Measurements from ENCODE around the gene FCF1.
"Not testable (repeated sequence)": the region's sequence is repeated elsewhere in the genome, so short reads cannot be mapped to it uniquely, and the experiment has no call there.

The FCF1 gene

DNA sequence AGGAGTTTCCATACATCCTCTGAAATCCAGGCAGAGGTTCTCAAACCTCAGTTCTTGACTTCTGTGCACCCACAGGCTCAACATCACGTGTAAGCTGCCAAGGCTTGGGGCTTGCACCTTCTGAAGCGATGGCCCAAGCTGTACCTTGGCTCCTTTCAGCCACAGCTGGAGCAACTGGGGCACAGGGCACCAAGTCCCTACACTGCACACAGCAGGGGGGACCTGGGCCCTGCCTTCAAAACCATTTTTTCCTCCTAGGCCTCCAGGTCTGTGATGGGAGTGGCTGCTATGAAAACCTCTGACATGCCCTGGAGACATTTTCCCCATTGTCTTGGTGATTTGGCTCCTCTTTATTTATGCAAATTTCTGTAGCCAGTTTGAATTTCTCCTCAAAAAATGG, 10.7 kb upstream of the FCF1 start:
- no peak for DNase-seq

DNA sequence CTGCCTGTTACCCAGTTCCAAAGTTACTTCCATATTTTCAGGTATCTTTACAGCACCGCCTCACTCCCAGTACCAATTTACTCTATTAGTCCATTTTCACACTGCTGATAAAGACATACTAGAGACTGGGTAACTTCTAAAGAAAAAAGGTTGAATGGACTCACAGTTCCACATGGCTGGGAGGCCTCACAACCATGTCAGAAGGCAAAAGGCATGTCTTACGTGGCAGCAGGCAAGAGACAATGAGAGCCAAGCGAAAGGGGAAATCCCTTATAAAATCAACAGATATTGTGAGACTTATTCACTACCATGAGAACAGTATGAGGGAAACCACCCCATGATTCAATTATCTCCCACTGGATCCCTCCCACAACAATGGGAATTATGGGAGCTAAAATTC, 9.9 kb upstream of the FCF1 start:
- no peak for DNase-seq

DNA sequence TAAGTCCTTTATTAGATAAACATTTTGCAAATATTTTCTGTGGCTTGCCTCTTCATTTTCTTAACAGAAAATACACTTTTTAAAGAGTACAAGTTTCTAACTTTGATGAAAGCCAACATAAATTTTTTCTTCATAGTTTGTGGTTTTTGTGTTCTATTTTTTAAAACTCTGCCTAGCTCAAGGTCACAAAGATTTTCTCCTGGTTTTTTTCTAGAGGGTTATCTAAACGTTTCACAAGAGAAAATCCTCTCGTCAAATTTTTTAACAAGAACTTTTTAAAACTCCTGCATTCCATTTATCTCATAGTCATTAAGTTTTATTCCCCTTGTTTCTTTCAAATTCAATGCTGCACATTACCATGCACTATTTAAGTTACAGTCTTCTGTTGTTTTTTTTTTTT, 8.3 kb upstream of the FCF1 start:
- DNase-seq = no peak

DNA sequence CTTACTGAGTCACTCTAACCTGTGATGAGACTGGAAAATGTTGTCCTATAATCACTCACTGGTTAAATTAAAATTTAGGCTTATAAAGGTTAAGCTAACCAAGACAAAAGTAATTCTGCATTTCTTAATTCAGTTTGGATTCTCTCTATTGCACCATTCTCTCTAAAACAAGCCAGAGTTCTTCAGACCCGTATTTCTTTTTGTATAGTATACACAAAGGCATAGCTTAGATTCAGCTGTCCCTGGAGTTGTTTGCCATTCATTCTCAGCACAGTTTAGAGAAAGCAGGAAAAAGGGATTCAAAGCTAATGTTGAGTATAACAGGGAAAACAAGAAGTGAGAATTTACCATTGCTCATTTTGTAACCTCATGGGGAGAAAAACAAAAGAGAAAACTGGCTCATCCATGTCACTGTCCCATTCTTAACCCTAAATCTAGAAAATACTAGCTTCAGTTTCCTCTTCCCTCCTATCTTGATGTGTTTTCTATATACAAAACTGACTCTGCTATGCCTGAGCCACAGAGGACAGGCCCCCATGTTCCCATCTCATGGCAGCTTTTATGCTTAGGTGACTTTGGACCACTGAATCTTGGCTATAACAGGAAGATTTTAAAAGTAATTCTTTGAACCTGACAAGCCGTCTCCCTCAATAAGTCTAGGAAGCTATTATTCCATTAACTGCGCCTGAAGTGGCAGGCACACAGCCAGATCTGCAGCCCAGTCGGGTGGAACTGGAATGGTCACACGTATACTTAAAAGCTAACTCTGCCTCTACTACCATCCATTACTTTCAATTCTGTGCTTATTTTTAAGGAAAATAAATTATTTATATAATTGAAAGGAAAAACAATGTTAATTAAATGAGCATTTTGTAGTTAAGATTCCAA, 7.1 kb upstream of the FCF1 start:
- DNase-seq = no peak

DNA sequence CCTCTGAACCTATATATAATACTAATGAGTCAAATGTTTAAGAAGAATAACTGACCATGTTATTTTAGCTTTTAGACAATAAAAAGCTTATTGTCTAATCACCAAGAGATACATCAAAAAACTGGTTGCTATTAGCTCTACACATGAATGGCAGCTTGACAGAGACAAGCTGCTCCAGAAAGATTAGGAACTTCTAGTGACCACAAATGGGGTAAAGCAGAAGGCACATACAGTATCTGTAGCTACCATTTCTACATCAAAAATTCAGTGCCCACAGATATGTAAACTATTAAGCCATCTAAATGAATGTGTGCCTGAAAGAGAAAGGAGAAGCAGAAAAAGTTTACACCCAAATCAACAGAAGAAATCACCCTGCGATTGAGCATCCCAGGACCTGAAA, 2.5 kb upstream of the FCF1 start:
- DNase-seq = no peak

DNA sequence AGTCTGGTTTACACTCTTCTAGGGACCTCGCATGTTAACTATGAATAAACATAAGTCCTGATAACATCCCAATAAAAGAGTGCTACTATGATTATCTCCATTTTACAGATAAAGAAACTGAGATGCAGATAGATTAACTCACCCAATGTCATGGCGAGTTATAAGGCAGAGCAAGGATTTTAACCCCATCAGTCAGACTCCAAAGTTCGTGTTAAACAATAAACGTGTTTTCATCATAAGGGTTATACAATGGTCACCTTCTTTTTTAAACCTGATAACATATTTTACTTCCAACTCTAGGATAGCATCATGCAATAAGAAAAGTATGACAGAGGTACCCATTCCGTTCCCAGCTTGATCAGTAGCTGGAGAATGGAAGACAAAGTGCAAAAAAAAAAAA, 1.3 kb upstream of the FCF1 start:
- no peak for DNase-seq

DNA sequence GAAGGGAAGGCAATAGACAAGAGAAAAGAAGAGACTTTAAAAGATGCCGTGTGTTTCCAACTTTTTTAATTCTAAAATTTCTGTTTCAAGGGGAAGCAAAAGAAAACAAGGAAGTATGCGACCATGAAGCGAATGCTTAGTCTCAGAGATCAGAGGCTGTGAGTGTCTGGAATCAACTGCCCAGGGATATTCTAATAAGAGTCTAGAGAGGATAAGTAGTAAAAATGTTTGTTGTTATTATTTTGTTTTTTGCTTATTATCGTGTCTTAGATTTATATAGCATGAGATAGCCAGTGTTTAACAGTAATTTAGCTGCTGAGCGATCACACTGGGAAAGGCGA, 421 bp downstream of the FCF1 start:
- DNase-seq = no peak

DNA sequence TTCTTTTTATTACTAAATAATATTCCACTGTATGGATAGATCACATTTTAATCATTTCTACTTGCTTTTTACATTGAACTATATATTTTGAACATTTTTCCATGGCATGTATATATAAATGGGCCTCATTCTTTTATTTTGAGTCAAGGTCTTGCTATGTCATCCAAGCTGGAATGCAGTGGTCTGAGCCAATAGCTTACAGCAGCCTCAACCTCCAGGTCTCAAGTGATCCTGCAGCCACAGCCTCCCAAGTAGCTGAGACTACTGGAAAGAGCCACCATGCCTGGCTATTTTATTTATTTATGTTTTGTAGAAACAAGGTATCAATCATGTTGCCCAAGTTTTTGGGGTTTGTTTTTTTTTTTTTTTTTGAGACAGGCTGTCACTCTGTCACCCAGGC, 7.6 kb downstream of the FCF1 start:
- DNase-seq = no peak

DNA sequence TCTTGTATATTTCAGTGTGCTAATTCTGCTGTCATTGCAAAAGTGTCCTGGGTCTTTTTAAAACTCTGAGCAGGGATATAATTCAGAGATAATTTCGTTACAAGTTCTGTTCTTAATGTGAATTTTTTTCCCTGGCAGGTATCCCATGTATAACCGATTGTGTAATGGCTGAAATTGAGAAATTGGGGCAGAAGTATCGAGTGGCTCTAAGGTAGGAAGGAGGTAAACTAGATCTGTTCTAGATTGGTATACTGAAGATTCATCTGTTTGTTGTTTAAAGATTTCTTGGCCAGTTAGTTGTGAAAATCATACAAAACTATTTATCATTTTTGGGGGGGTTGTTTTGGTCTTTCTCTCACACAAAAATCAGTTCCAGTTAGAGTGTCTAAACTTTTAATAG, 10.2 kb downstream of the FCF1 start:
- DNase-seq = no peak

DNA sequence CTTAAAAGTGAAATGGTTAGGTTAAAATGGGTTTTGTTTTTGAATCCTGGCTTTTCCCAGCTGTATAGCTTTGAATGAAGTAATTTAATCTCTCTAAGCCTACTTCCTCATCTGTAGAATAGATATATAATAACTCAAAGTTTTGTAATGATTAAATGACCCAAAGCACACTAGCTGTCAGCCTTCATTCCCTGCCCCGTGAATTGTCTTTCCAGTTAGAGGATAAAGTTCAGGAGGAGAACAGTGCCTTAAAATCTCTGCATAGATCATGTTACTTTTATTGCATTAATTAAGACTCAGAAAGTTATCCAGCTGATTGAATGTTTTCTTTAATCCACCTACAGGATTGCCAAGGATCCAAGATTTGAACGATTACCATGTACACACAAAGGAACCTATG, 19.4 kb downstream of the FCF1 start:
- peak in 1 of 2 experiments; percentile 56 for DNase-seq

DNA sequence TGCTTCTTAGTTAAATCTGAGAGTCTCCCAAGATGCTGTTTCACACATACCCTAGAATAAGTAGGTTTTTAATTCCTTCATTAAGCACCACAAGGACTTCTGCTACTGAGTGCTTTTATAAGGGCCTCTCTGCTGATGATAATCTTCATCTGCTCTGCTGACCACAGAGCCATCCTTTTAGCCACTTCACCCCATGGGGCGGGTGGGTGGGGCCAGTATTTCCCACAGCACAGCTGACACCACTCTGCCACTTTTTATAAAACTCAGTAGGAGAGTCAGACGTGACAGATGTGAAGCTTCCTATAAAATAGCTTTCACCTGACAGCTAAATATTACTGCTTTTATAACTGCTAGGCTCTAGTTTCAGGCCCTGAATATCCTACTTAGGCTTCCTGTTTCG, 20.3 kb downstream of the FCF1 start:
- peak; percentile 94 to 99 for DNase-seq

DNA sequence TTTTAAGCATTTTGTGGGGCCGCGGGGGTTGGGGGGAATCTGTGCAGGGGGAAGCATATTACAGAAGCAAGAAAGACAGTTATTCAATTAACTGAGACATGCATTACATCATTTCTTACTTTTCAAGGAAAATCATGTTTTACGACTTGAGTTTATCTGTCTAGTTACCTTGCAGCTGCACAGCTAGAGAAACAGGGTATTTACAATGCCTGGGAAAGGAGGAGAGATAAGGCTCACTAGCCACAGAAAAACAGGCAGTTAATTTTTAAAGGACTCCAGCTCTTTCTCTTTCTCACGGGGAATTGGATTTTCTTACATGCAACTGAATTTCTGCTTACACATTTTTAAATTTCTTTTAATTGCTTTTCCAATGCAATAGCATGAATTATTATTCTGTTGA, 22.2 kb downstream of the FCF1 start:
- no peak for DNase-seq

DNA sequence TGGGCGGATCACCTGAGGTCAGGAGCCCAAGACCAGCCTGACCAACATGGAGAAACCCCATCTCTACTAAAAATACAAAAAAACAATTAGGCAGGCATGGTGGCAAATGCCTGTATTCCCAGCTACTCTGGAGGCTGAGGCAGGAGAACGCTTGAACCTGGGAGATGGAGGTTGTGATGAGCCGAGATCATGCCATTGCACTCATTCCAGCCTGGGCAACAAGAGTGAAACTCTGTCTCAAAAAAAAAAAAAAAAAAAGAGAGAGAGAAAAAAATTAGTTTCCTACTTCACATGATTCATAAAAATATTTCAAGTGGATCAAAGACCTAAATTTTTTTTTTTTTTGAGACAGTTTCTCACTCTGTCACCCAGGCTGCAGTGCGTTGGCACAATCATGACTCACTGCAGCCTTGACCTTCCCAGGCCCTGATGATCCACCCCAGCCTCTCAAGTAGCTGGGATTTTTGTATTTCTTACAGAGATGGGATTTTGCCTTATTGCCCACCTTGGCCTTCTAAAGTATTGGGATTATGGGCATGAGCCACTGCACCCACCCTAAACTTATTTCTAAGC, 24.9 kb downstream of the FCF1 start:
- no peak for DNase-seq

DNA sequence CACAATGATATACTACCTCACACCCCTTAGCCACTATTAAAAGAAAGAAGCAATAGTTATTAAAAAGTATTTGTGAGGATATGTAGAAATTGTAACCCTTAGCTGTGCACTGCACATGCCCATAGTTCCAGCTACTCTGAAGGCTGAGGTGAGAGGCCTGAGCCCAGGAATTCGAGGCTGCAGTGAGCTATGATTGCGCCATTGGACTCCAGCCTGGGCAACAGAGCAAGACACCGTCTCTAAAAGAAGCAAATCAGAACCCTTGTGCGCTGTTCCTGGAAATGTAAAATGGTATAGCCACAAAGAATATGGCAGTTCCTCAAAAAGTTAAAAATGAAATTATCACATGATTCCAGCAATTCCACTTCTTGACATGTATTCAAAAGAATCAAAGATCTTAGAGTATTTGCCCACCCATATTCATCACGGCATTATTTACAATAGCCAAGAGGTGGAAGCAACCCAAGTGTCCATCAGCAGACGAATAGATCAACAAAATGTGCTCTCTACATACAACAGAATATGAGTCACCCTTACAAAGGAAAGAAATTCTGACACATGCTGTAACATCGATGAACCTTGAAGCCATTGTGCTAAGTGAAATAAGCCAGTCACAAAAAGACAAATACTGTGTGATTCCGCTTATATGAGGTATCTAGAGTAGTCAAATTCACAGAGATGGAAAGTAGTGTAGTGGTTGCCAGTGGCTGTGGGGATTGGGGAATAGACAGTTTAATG, 26.5 kb downstream of the FCF1 start:
- DNase-seq = no peak

DNA sequence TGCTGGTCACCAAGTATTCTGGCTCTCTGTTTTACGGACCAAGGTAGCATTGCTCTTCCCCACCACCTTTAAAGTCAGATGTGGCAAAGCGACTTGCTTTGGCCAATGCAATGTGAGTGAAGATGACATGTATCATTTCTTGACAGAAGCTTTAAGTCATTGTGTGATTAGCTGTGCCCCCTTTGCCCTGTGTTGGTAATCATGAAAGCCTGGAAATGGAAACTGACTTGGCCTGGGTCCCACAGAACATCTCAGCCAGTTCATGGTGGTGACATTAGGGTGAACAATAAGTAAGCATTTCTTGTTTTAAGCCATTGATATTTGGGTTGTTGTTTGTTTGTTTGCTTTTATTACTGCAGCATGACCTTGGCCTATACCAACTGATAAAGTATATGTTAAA, 34.3 kb downstream of the FCF1 start:
- DNase-seq = no peak

DNA sequence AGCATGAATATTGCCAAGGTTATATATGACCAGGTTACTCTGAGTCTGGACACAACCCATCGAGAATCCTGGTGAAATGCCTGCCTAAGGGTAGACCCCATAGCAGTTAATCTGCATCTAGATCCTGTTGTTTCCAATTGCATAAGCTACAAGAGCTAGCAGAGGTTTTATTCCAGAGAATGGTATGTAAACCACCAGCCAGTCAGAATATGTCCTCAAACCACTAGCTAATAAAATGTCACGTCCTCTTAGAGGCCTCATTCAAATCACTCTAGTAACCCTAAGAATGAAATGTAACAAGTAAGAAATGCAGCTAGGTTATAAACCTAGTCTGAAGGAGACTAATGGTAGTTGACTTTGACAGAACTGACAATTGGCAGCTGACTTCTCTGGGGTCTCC, 41.2 kb downstream of the FCF1 start:
- DNase-seq = no peak

DNA sequence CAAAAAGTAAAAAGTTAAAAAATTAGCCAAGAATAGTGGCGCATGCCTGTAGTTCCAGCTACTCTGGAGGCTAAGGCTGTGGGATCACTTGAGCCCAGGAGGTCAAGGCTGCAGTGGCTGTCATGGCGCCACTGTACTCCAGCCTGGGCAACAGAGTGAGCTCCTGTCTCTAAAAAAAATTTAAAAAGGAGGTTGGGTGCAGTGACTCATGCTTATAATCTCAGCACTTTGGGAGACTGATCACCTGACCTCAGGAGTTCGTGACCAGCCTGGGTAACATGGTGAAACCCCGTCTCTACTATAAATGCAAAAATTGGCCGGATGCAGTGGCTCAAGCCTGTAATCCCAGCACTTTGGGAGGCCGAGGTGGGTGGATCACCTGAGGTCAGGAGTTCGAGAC, 42.0 kb downstream of the FCF1 start:
- DNase-seq = no peak

DNA sequence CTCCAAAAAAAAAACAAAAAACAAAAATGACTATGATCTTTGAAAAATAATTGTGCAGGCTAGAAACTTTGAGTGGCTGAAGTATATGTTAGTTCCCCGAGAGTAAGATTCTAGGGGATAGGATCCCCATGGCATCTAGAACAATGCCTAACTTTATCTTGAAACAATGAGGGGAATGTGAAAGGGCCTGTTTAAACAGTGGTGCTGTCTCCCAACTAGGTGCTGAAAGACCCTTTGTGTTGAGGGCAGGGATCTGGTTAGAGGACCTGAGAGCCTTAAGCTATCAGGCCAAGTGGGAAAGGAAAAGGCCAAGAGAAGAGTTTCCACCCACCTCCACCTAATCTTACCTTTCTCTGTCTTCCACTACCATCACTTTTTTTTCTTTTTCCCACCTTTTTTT, 43.4 kb downstream of the FCF1 start:
- DNase-seq = no peak

DNA sequence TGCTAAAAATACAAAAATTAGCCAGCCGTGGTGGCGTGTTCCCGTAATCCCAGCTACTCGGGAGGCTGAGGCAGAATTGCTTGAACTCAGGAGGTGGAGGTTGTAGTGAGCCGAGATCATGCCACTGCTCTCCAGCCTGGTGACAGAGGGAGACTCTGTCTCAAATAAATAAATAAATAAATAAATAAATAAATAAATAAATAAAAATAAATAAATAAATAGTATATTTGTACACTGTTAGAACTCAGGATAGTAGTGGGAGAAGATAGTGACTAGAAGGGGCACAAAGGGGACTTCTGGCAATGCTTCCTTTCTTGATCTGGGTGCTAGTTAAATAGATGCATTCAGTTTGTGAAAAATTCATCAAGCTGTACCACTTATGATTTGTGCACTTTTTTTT, 45.6 kb downstream of the FCF1 start:
- not testable (repeated sequence) for DNase-seq

DNA sequence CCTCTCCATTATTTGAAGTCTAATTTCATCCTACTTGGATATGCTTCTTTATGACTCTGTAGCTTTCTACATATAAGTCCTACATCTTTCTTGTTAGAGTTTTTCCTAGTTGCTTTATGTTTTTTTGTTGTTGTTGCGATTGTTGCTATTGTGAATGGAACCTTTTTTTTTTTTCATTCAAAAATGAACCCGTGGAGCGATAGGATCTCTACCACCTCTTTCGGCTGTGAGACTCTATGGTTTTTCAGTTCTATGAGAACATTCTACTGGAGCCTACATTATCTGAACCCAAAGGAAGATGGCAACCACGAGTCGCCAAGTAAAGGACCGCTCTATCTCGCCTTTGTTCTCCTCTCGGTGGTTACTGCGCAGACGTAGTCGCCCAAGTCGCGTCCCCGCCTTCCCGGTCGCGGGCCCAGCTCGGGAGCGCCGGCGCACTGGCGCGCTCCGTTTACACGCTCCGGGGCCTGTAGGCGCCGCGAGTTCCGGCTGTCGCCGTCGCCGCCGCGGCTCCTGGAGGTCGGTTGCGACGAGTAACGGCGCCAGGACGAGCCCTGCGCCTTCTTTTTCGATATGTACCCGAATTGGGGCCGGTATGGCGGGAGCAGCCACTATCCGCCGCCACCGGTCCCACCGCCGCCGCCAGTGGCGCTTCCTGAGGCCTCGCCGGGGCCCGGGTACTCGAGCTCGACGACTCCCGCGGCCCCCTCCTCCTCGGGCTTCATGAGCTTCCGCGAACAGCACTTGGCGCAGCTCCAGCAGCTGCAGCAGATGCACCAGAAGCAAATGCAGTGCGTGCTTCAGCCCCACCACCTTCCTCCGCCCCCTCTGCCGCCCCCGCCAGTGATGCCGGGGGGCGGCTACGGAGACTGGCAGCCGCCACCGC, 50.2 kb downstream of the FCF1 start, which contains the start of gene YLPM1:
TSS of gene YLPM1 (plus strand) at position 400 of the 886 bp plus-strand sequence. CDS start at position 574, 174 bp downstream.
- DNase-seq = peak; percentile 98 to 100

DNA sequence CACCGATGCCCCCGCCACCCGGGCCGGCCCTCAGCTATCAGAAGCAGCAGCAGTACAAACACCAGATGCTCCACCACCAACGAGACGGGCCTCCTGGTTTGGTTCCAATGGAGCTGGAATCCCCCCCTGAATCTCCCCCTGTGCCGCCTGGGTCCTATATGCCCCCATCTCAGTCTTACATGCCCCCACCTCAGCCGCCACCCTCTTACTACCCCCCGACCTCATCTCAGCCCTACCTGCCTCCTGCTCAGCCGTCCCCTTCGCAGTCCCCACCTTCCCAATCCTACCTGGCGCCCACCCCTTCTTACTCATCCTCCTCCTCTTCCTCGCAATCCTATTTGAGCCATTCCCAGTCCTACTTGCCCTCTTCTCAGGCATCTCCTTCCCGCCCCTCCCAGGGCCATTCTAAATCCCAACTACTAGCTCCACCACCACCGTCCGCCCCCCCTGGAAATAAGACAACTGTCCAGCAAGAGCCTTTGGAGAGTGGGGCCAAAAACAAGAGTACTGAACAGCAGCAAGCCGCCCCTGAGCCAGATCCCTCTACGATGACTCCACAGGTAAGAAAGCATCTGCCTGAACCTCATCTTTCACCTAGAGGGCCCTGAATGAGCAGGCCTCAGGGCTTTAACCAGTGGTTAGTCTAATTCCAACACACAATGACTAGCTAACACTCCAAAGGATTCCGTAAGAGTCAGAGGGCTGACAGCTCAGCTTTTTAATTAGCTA, 51.0 kb downstream of the FCF1 start:
- peak in 1 of 2 experiments; percentile 40 for DNase-seq

DNA sequence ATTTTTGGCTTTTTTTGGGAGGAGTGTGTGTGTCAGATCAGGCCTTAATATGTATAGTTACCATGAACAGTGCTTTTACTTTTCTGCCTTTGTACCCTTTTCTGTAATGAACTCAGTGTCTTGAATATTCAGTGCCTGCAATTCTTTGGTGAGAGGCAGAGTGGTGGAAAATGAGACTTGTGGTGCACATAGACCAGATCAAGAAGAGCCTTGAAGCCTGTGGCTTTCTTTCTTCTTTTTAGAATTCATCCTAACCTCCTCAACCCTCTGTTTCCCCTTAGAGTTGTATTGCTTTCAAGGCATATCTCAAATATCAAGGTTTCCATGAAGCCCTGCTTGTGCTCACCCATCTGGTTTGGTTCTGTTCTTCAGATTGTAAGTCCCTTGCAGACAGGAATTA, 52.8 kb downstream of the FCF1 start:
- DNase-seq = no peak

All from NCI-H524 (cell line).